SK-N-DZ (cell line): ENCODE results near the gene ISY1.
"Not testable (repeated sequence)": the region's sequence is repeated elsewhere in the genome, so short reads cannot be mapped to it uniquely, and the experiment has no call there.

ENCODE experiments used
- DNase-seq: peaks from one replicate; pipeline ENCODE4 v3.0.0-alpha.2; 2015; ENCODE audit warnings: low spot score

ISY1 gene

GRCh38 chr3:129166579-129167332 is 5.9 kb upstream of the ISY1 start:
- DNase-seq: no peak

GRCh38 chr3:129165594-129165993 is 4.7 kb upstream of the ISY1 start:
- DNase-seq: not testable (repeated sequence)

DNA sequence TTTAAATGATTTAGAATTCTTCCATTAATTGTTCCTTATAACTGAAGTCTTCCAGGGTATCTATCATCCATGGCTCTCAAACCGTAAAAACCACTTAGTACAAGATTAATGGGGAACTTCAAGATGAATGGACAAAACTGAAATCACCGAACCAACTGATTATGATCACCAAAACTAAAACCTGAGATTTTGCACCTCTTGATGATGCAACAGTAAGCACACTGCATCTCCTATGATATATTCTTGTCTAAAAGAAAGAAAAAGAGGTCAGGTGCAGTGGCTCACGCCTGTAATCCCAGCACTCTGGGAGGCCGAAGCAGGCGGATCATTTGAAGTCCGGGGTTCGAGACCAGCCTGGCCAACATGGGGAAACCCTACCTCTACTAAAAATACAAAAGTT is 3.6 kb upstream of the ISY1 start:
- no peak for DNase-seq

DNA sequence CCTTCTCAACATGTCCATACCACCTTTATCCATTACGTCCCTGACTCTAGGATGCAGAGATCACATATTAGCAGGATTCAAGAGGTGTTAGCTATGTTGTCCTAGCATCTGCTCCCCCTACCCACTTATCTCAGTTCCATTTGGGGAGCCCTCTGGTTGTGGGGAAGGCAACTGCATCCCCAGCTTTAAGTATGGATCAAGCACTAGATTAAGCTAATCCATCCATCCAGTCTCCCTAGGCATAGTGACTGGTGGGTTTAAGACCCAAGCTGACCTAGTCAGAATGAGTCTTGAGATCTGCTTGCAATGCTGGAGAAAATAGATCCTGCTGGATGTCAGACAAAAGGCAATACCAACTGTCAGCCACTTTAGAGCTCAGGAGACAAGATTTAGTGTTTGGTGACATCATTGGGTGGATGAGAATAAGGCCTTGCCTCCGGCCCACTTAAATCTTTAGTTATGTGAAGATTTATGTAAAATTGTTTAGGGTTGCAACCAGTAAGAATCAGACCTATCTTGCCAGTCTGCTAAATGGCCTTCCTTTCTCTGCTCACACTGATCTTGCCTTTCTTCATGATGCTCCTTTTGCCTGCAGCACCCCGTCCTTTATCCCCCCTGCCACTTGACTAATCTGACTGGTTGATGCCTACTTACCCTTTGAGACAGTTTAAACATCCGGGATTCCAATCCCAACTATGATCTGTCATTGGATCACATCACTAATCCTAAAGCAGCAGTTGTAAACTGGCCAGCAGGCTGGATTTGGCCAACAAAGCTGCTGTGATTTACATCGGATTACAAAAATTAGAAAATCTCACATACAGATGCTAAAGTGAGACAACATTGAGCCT is 2.1 kb upstream of the ISY1 start:
- peak; percentile 32 for DNase-seq

- DNase-seq: peak; percentile 16
Measured at GRCh38 chr3:129161860-129162271, 1.0 kb upstream of the ISY1 start.

- DNase-seq: no peak
Measured at GRCh38 chr3:129144786-129145185, 16.1 kb downstream of the ISY1 start.

DNA sequence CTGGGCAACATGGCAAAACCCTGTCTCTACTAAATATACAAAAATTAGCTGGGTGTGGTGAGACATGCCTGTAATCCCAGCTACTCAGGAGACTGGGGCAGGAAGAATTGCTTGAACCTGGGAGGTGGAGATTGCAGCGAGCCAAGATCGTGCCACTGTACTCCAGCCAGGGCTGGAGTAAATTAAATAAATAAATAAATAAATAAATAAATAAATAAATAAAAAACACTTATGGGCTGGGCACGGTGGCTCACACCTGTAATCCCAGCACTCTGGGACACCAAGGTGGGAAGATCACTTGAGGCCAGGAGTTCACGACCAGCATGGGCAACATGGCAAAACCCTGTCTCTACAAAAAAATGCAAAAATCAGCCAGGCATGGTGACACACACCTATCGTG is 19.9 kb downstream of the ISY1 start:
- not testable (repeated sequence) for DNase-seq

- no peak for DNase-seq
Measured at GRCh38 chr3:129139911-129140310, 21.0 kb downstream of the ISY1 start.

GRCh38 chr3:129136275-129136674 is 24.6 kb downstream of the ISY1 start:
- not testable (repeated sequence) for DNase-seq

DNA sequence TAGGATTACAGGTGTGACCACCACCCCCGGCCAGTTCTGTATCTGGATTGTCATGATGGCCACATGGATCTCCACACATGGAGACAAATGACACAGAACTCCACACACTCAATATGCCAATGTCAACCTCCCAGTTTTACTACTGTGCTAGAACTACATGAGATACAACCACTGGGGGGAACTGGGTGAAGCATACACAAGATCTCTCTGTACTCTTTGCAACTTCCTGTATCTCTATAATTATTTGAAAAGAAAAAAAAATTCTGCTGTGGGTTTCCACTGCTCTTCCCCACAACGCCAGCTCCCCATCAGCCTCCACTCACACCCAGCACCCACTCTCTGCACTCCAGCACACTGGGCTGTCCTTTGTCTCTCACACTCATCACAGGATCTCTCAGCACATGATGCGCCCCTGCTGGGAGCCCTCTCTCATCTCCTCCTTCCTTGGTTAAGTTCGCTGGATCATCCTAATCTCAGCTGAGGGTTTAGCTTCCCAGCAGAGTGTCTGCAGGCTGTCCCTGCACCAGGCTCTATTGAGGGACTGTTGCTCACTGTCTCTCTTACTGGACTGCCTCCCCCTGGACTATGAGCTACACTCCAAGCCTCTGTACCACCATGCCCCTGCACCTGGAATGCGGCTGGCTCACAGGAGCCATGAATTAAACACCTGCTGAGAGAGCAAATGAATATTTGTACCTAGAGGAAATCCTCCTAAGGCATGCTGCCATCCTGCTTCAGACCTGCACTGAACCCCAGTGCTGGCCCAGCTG is 28.6 kb downstream of the ISY1 start:
- DNase-seq: no peak

- no peak for DNase-seq
Measured at GRCh38 chr3:129131465-129132088, 29.3 kb downstream of the ISY1 start.

DNA sequence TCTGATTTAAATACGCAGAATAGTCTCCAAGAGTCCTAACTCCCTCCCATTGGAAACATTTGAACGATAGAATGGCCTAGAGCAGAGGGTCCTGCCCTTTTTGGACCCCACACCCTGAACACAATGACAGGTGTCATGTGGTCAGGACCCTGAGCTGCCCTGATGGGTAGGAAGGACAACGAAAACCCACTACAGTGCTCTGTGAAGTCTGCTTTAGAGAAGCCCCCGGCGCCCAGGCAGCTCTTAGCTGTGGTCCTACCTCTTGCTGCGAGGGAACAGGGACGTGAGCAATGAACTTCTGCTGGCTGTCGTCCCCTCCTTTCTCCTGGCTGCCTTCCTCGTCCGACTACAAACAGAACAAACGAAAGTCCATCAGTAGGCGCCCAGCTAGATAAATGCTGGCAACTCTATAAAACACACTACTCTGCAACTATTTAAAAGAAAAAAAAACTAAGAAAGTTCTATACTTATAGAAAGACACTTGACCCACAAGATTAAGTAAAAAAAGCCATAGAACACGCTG is 30.5 kb downstream of the ISY1 start:
- no peak for DNase-seq

- no peak for DNase-seq
Measured at GRCh38 chr3:129128357-129129155, 32.3 kb downstream of the ISY1 start.

- DNase-seq: no peak
Measured at GRCh38 chr3:129126726-129127280, 34.1 kb downstream of the ISY1 start.

DNA sequence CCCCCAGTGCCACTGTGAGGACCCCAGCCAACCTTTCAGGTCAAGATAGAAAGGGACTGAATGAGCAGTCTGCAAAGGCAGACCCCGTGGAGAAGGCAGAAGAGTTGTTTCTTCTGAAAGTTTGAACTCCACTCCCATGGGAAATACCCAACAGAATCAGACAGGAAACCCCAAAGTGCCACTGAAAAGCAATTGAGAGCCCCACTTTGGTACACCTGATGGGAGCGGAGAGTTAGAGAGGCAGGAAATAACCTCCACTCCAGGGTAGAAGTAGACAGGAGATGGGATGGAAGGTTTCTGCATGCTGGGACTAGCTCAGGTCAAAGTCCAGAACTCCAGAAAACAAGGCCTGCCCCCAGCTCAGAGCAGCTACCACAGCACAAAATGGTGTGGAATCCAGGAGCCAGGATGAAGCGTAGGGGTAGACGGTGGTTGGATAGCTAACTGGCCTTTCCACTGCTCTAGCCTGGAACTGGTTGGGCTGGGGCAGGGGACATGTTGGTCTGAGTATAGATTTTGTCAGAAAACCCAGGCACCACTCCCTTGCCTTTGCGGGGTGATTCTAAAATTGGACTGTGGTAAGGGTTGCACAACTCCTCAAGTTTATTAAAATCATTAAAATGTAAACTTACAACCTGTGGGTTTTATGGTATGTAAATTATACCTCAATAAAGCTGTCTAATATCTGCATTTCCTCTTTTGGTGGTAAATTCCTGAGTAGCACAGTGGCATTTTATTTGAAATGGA is 37.4 kb downstream of the ISY1 start:
- DNase-seq: no peak

GRCh38 chr3:129122412-129123011 is 38.4 kb downstream of the ISY1 start:
- no peak for DNase-seq

- peak; percentile 80 for DNase-seq
Measured at GRCh38 chr3:129121792-129122411, 39.0 kb downstream of the ISY1 start, which contains the start of gene RAB43. Gene RAB43, minus strand, starts transcription at chr3:129121804. Its CDS starts 315 bp downstream, at chr3:129121489.

DNA sequence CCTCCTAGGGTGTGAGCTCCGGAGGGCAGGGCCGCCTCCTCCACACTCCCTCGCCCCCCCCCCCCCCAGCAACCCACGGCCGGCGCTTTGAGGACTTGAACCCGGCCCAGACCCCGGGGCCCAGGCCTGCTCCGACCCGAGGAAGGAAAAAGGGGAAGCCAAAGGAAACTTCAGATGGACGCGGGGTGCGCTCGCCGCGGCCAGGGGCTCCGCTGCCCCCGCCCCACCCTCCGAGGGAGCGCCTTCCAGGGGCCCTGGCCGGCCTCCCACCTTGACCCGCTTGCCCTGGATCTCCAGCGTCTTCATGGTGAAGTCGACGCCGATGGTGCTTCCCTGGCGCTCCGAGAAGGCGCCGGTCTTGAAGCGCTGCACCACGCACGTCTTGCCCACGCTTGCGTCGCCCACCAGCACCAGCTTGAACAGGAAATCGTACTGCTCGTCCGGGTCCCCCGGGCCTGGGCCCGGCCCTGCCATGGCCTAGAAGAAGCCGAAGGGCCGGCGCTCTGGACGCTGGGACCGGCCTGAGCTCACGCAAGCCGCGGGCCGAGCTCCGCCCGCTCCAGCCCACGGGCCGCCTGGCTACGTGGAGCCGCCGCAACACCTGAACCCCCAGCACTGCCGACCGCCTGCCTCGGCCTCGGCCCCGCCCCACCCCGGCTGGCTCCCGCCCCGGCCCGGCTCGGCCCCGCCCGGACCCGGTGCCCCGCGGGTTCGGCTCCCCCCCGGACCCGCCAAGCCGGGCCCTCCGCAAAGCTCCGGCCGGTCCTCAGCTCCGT is 39.7 kb downstream of the ISY1 start:
- no peak for DNase-seq
